ENCODE measurements around the gene CRIM1.

DNA sequence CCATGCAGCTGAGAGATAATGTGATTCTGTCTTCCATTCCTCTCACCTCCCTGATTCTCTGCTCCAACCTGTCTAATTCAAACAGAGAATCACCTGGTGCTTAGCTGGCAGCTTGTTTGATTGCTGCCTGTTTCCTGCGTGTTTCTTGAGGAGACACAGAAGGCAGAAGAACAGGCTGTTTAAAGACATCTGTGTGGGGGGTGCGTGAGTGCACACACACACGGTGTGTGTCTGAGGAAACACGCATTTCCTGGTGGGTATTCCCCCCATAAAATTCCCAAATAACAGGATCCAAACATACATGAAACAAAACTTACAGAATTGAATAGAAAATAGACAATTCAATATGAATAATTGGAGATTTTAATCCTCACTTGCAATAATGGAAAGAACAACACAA lies 29.3 kb upstream of the CRIM1 start:
- TF ChIP-seq, protein P1, sequence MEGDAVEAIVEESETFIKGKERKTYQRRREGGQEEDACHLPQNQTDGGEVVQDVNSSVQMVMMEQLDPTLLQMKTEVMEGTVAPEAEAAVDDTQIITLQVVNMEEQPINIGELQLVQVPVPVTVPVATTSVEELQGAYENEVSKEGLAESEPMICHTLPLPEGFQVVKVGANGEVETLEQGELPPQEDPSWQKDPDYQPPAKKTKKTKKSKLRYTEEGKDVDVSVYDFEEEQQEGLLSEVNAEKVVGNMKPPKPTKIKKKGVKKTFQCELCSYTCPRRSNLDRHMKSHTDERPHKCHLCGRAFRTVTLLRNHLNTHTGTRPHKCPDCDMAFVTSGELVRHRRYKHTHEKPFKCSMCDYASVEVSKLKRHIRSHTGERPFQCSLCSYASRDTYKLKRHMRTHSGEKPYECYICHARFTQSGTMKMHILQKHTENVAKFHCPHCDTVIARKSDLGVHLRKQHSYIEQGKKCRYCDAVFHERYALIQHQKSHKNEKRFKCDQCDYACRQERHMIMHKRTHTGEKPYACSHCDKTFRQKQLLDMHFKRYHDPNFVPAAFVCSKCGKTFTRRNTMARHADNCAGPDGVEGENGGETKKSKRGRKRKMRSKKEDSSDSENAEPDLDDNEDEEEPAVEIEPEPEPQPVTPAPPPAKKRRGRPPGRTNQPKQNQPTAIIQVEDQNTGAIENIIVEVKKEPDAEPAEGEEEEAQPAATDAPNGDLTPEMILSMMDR (IDR thresholded peaks at IDR 0.05): no peak
- TF ChIP-seq POLR2AphosphoS5 (IDR thresholded peaks at IDR 0.05): no peak
